Activated CD8-positive, alpha-beta T cell treated with anti-CD3 and anti-CD28 coated beads for 36 hours (primary cell): ENCODE results near the gene AGR2. TPM values are rescaled to one million over a fixed set of nuclear protein-coding genes. Genes with fewer than 3 reads are reported as not detected.

Source experiments
- ATAC-seq: fragments of 200-7000 bp; cut with Tn5 transposase; one replicate; pipeline ENCODE4 v1.10.0; 2021; ENCODE audit warnings: mild to moderate bottlenecking, moderate library complexity
- CTCF ChIA-PET: fragments of 350-600 bp; sonication (Branson Sonifier 250); formaldehyde crosslinking; loops from one replicate; lab custom pipeline; 2021; ENCODE audit warnings: antibody characterized with exemption; lab: Charles Lee
- POLR2A ChIA-PET: fragments of 350-600 bp; sonication (Branson Sonifier 250); formaldehyde crosslinking; loops from one replicate; lab custom pipeline; 2021; ENCODE audit warnings: antibody characterized with exemption; lab: Charles Lee
- DNase-seq: peaks from one replicate; pipeline ENCODE4 v3.0.0-alpha.2; 2020
- H3K27ac Mint-ChIP-seq: one replicate; pipeline ENCODE4 v1.8.0; 2021; ENCODE audit warnings: mild to moderate bottlenecking, mixed read lengths
- H3K27me3 Mint-ChIP-seq: one replicate; pipeline ENCODE4 v1.8.0; 2021; ENCODE audit warnings: mixed read lengths
- H3K36me3 Mint-ChIP-seq: one replicate; pipeline ENCODE4 v1.8.0; 2021; ENCODE audit warnings: low read depth, mixed read lengths
- H3K4me1 Mint-ChIP-seq: one replicate; pipeline ENCODE4 v1.8.0; 2021; ENCODE audit warnings: low read depth, mixed read lengths
- H3K4me3 Mint-ChIP-seq: one replicate; pipeline ENCODE4 v1.8.0; 2021; ENCODE audit warnings: mild to moderate bottlenecking, moderate library complexity, mixed read lengths
- H3K9me3 Mint-ChIP-seq: one replicate; pipeline ENCODE4 v1.8.0; 2021; ENCODE audit warnings: mixed read lengths
- CTCF ChIP-seq: fragments of 200-600 bp; IDR thresholded peaks from one replicate; pipeline ENCODE4 v1.8.0; 2022; ENCODE audit warnings: antibody characterized with exemption, mild to moderate bottlenecking
- intact Hi-C: fragments of 100-400 bp; cut with micrococcal nuclease; formaldehyde crosslinking; loops from one replicate; pipeline ENCODE4 v1.10.0; 2022
- total RNA-seq, 2 experiments: library from RNA; stranded (reverse); gene quantifications; one replicate each; pipeline ENCODE4 v1.2.3, GENCODE V29; 2021

AGR2 gene
- total RNA-seq, 2 experiments from 2014 or later: not detected

DNA sequence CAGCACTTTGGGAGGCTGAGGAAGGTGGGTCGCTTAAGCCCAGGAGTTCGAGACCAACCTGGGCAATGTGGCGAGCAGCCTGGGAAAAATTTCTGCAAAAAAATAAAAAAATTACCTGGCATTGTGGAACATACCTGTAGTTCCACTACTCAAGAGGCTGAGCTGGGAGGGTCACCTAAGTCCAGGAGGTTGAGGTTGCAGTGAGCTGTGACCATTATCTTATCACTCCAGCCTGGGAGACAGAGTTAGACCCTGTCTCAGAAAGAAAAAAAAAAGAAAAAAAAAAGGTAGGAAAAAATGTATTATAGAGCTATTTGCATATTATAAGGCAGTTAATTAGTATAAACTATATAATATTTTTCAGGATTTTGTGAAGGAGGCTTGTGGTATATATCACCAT lies 62.3 kb downstream of the AGR2 start:
- DNase-seq: no peak
- Mint-ChIP-seq H3K9me3 (no peaks in the 10 kb centered on the region), H3K36me3 (no peaks in the 10 kb centered on the region), H3K27ac (no peak overlapping the region), H3K4me1 (peaks cover 11% of the 10 kb centered on the region), H3K4me3 (no peak overlapping the region), H3K27me3 (peaks cover 2% of the 10 kb centered on the region)
- POLR2A ChIA-PET: interaction anchor here (1.4 kb wide), 1 partner anchor 14 kb away, joined by 3 read pairs; no protein-coding TSS in a partner anchor
- intact Hi-C loops: no loop called here
- CTCF ChIA-PET: interaction anchor here (1.0 kb wide), 1 partner anchor 16 kb away, joined by 3 read pairs; no protein-coding TSS in a partner anchor
- ATAC-seq: no peak
- no peak for TF ChIP-seq CTCF

Other genes starting within 250 kb of the AGR2 start
- gene ANKMY2, start 159.2 kb downstream of the AGR2 start, total RNA-seq: 10 to 100 TPM in 1 of 2 experiments, 1 to 10 TPM in 1; 9.8 to 10.5 TPM
- 100 to 1,000 TPM; 120 to 123 TPM for gene BZW2, start 158.8 kb downstream of the AGR2 start, total RNA-seq
- gene TSPAN13, start 51.2 kb downstream of the AGR2 start, total RNA-seq: 1 to 10 TPM in 1 of 2 experiments, under 1 TPM in 1; 0.47 to 1.0 TPM
- not detected for gene AGR3, start 77.0 kb upstream of the AGR2 start, total RNA-seq